ENCODE measurements around the gene C10orf90.

DNA sequence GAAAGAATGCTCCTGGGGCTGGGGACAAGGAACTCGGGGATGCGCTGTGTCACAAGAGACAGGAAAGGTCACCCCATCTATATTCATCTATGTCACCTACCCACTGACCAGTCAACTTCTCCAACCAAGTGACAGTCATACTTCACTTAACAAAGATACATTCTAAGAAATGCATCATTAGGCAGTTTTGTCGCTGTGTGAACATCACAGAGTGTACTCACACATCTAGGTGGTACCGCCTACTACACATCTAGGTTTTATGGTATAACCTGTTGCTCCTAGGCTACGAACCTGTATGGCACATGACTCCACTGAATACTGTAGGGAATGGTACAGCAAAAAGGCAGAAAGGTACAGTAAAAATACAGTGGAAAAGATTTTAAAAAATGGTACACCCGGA lies 278.4 kb downstream of the C10orf90 start:
- TF ChIP-seq POLR2A (IDR thresholded peaks at IDR 0.05) (no peak), CTCF (IDR thresholded peaks at IDR 0.05) (no peak)

Measured in esophagus squamous epithelium (tissue), 4 donors.